ENCODE measurements around the gene SLC30A5. TPM values are rescaled to one million over a fixed set of nuclear protein-coding genes. Genes with fewer than 3 reads are reported as not detected.
"Not testable (repeated sequence)": the region's sequence is repeated elsewhere in the genome, so short reads cannot be mapped to it uniquely, and the experiment has no call there.

The SLC30A5 gene
- total RNA-seq, 4 donors from 2014 or later = 29.2 to 35.1 (median 32.5) TPM

DNA sequence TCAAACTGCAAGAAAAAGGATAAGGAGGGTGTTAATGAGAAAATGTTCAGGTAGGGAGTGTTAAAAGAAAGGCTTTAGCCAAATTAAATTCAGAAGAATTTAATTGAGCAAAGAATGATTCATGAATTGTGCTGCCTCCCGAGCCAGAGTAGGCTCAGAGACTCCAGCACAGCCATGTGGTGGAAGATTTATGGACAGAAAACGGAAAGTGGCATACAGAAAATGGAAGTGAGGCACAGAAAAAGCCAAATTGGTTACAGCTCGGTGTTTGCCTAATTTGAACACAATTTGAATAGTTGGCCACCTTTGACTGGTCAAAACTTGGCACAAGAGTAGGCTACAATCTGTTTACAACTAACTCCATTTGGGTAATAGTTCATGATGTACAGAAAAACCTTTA lies 9.6 kb upstream of the SLC30A5 start:
- no peak overlapping the region for H3K4me3 ChIP-seq
- TF ChIP-seq EP300 (IDR thresholded peaks at IDR 0.05) (no peak), POLR2A (IDR thresholded peaks at IDR 0.05; ENCODE audit: low read depth) (no peak), POLR2AphosphoS5 (IDR thresholded peaks at IDR 0.05) (no peak)
- TF ChIP-seq, protein P1, sequence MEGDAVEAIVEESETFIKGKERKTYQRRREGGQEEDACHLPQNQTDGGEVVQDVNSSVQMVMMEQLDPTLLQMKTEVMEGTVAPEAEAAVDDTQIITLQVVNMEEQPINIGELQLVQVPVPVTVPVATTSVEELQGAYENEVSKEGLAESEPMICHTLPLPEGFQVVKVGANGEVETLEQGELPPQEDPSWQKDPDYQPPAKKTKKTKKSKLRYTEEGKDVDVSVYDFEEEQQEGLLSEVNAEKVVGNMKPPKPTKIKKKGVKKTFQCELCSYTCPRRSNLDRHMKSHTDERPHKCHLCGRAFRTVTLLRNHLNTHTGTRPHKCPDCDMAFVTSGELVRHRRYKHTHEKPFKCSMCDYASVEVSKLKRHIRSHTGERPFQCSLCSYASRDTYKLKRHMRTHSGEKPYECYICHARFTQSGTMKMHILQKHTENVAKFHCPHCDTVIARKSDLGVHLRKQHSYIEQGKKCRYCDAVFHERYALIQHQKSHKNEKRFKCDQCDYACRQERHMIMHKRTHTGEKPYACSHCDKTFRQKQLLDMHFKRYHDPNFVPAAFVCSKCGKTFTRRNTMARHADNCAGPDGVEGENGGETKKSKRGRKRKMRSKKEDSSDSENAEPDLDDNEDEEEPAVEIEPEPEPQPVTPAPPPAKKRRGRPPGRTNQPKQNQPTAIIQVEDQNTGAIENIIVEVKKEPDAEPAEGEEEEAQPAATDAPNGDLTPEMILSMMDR (IDR thresholded peaks at IDR 0.05) = no peak
- intact Hi-C loops (cut with DNase I) = no loop called here
- no peaks in the 10 kb centered on the region for H3K36me3 ChIP-seq
- no peak for DNase-seq (ENCODE audit: extremely low spot score)
- no peak overlapping the region for H3K27ac ChIP-seq (replicated peaks in 1 of 4)
- H3K4me1 ChIP-seq = no peaks in the 10 kb centered on the region
- 68% methylated on average over 3 of the region's 3 CpGs for WGBS
- no peaks in the 10 kb centered on the region for H3K9me3 ChIP-seq
- H3K27me3 ChIP-seq = no peaks in the 10 kb centered on the region

GRCh38 chr5:69084903-69085302 lies 8.9 kb upstream of the SLC30A5 start:
- Histone ChIP-seq H3K27ac (replicated peaks in 1 of 4) (no peak overlapping the region), H3K36me3 (no peaks in the 10 kb centered on the region), H3K9me3 (no peaks in the 10 kb centered on the region), H3K4me3 (no peak overlapping the region), H3K27me3 (no peaks in the 10 kb centered on the region), H3K4me1 (no peaks in the 10 kb centered on the region)
- intact Hi-C loops (cut with DNase I) = no loop called here
- TF ChIP-seq POLR2AphosphoS5 (IDR thresholded peaks at IDR 0.05) (no peak), POLR2A (IDR thresholded peaks at IDR 0.05; ENCODE audit: low read depth) (no peak), EP300 (IDR thresholded peaks at IDR 0.05) (no peak)
- TF ChIP-seq, protein P1 (IDR thresholded peaks at IDR 0.05) = no peak
- 85% methylated on average over 2 of the region's 2 CpGs for WGBS
- DNase-seq (ENCODE audit: extremely low spot score) = no peak

DNA sequence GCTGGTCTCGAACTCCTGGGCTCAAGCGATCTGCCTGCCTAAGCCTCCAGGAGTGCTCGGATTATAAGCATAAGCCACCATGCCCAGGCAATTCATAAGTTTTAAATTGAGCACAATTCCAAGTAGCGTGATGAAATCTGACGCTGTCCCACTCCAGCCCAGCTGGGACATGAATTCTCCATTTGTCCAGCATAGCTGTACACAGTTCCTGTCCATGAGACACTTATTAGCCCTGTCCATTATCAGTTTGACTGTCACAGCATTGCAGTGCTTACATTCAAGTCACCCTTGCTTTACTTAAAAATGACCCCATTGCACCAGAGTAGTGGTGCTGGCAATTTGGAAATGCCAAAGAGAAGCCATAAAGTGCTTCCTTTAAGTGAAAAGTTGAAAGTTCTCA lies 7.6 kb upstream of the SLC30A5 start:
- no peaks in the 10 kb centered on the region for H3K4me1 ChIP-seq
- no peaks in the 10 kb centered on the region for H3K27me3 ChIP-seq
- TF ChIP-seq POLR2AphosphoS5 (IDR thresholded peaks at IDR 0.05) (no peak), POLR2A (IDR thresholded peaks at IDR 0.05; ENCODE audit: low read depth) (no peak), EP300 (IDR thresholded peaks at IDR 0.05) (no peak)
- TF ChIP-seq, protein P1 (IDR thresholded peaks at IDR 0.05) = no peak
- no peak overlapping the region for H3K4me3 ChIP-seq
- intact Hi-C loops (cut with DNase I) = no loop called here
- DNase-seq (ENCODE audit: extremely low spot score) = no peak
- 86% methylated on average over 5 of the region's 5 CpGs for WGBS
- no peaks in the 10 kb centered on the region for H3K36me3 ChIP-seq
- H3K9me3 ChIP-seq = no peaks in the 10 kb centered on the region
- no peak overlapping the region for H3K27ac ChIP-seq (replicated peaks in 1 of 4)

GRCh38 chr5:69088006-69088405 lies 5.8 kb upstream of the SLC30A5 start:
- H3K4me3 ChIP-seq; DNase-seq (ENCODE audit: extremely low spot score); intact Hi-C loops (cut with DNase I); H3K4me1 ChIP-seq; H3K9me3 ChIP-seq; H3K27ac ChIP-seq (replicated peaks in 1 of 4); H3K27me3 ChIP-seq; H3K36me3 ChIP-seq: not testable (repeated sequence)
- 96% methylated on average over 7 of the region's 7 CpGs for WGBS

GRCh38 chr5:69090158-69090557 lies 3.7 kb upstream of the SLC30A5 start:
- no peak for TF ChIP-seq POLR2AphosphoS5 (IDR thresholded peaks at IDR 0.05)
- TF ChIP-seq POLR2A (IDR thresholded peaks at IDR 0.05; ENCODE audit: low read depth) = no peak
- Histone ChIP-seq H3K4me1 (peaks cover 6 to 14% (median 8%) of the 10 kb centered on the region in 4 donors), H3K36me3 (no peaks in the 10 kb centered on the region), H3K4me3 (no peak overlapping the region), H3K27me3 (no peaks in the 10 kb centered on the region), H3K27ac (replicated peaks in 1 of 4) (no peak overlapping the region), H3K9me3 (no peaks in the 10 kb centered on the region)
- intact Hi-C loops (cut with DNase I) = loop anchor here (5.0 kb wide), 3 partner anchors 48 to 242 kb away; partner anchors contain the start of gene CCDC125
- no peak for DNase-seq (ENCODE audit: extremely low spot score)
- 82% methylated on average over 3 of the region's 3 CpGs for WGBS

GRCh38 chr5:69091771-69092170 lies 2.0 kb upstream of the SLC30A5 start:
- H3K27ac ChIP-seq (replicated peaks in 1 of 4) = no peak overlapping the region
- 91% methylated on average over 6 of the region's 6 CpGs for WGBS
- peaks cover 0 to 14% (median 7%) of the 10 kb centered on the region in 4 donors for H3K36me3 ChIP-seq
- H3K27me3 ChIP-seq = no peaks in the 10 kb centered on the region
- DNase-seq (ENCODE audit: extremely low spot score) = no peak
- H3K4me3 ChIP-seq = no peak overlapping the region
- no peaks in the 10 kb centered on the region for H3K9me3 ChIP-seq
- H3K4me1 ChIP-seq = peaks cover 13 to 30% (median 23%) of the 10 kb centered on the region in 4 donors
- intact Hi-C loops (cut with DNase I) = loop anchor here (5.0 kb wide), 3 partner anchors 49 to 241 kb away; partner anchors contain the start of gene CCDC125
- TF ChIP-seq, protein P1 (IDR thresholded peaks at IDR 0.05) = no peak
- TF ChIP-seq POLR2AphosphoS5 (IDR thresholded peaks at IDR 0.05) (no peak), EP300 (IDR thresholded peaks at IDR 0.05) (no peak), POLR2A (IDR thresholded peaks at IDR 0.05; ENCODE audit: low read depth) (no peak)

Data from esophagus muscularis mucosa (tissue), 4 donors.